ENCODE results near the gene PAX5. TPM values are rescaled to one million over a fixed set of nuclear protein-coding genes. Genes with fewer than 3 reads are reported as not detected.

PAX5 gene
- total and polyA plus RNA-seq, 2 donors (not counting 1 experiment from before 2014, with no cell fraction given): not detected

DNA sequence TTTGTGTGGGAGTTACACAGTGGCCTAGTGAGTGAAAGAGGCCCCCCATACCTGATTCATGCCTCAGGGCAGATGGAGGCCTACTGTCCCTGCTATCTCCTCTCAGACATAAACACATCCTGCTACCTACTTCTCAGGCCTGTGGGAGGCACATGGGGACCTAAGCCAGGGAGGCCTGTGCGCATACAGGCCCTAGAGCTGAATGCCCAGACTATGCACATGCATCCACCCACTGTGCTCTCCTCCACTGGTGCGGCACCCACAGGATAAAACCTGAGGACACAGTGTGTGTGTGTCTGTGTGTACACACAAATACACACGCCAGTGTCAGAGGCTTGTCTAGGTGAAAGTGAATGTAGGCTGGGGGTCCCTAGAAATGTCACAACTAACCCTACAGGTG, 1.4 kb downstream of the PAX5 start:
- Histone ChIP-seq H3K4me2 (ENCODE audit: extremely low read depth, insufficient read depth, low read length) (no peak overlapping the region), H3K4me3 (replicated peaks in 1 of 4; ENCODE audit: control extremely low read depth in 1 of 4, insufficient read depth in 1 of 4, low read depth in 3 of 4, low read length in 4 of 4) (no peak overlapping the region), H2AFZ (ENCODE audit: low read length) (no peak overlapping the region), H3K36me3 (ENCODE audit: control insufficient read depth, insufficient read depth, low read length) (no peaks in the 10 kb centered on the region), H3K9ac (ENCODE audit: insufficient read depth, low read length) (no peak overlapping the region), H3K27me3 (ENCODE audit: control insufficient read depth, insufficient read depth, low read length) (peaks cover 99% of the 10 kb centered on the region), H4K20me1 (ENCODE audit: control insufficient read depth, extremely low read depth, insufficient read depth, low read length) (no peaks in the 10 kb centered on the region), H3K27ac (ENCODE audit: insufficient read depth, low read length) (no peak overlapping the region), H3K4me1 (ENCODE audit: control insufficient read depth, extremely low read depth, insufficient read depth, low read length) (no peaks in the 10 kb centered on the region), H3K79me2 (ENCODE audit: control insufficient read depth, insufficient read depth, low read length) (no peaks in the 10 kb centered on the region), H3K9me3 (ENCODE audit: control insufficient read depth, insufficient read depth, low read depth, low read length) (no peaks in the 10 kb centered on the region)
- TF ChIP-seq, protein P1, sequence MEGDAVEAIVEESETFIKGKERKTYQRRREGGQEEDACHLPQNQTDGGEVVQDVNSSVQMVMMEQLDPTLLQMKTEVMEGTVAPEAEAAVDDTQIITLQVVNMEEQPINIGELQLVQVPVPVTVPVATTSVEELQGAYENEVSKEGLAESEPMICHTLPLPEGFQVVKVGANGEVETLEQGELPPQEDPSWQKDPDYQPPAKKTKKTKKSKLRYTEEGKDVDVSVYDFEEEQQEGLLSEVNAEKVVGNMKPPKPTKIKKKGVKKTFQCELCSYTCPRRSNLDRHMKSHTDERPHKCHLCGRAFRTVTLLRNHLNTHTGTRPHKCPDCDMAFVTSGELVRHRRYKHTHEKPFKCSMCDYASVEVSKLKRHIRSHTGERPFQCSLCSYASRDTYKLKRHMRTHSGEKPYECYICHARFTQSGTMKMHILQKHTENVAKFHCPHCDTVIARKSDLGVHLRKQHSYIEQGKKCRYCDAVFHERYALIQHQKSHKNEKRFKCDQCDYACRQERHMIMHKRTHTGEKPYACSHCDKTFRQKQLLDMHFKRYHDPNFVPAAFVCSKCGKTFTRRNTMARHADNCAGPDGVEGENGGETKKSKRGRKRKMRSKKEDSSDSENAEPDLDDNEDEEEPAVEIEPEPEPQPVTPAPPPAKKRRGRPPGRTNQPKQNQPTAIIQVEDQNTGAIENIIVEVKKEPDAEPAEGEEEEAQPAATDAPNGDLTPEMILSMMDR (conservative IDR thresholded peaks at IDR 0.05 in 1 of 2, IDR thresholded peaks at IDR 0.05 in 1 of 2; ENCODE audit: low read depth in 1 of 2, low read length in 2 of 2): no peak
- TF ChIP-seq EZH2 (IDR thresholded peaks at IDR 0.05; ENCODE audit: low read length, missing control alignments): no peak
- DNase-seq (ENCODE audit: low read depth in 2 of 2): no peak

DNA sequence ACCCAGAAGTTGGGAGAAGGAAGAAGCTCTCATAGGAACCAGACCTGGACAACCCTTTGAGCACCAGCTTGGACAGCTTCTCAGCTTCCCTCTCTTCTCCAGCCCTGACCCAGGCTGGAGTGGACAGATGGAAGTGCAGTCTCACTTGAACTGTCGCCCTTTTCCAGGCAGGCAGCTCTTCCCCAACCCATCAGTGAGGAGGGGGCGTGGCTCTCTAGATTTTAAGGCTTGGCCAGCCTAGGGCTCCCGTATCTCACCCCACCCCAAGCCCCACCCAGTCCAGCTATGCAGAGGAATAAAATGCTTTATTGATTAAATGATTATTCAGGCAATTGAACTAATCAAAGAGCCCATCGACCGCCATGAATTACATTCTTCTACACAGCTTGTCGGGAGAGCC, 2.2 kb downstream of the PAX5 start:
- TF ChIP-seq, protein P1 (conservative IDR thresholded peaks at IDR 0.05 in 1 of 2, IDR thresholded peaks at IDR 0.05 in 1 of 2; ENCODE audit: low read depth in 1 of 2, low read length in 2 of 2): no peak
- no peak for TF ChIP-seq EZH2 (IDR thresholded peaks at IDR 0.05; ENCODE audit: low read length, missing control alignments)
- Histone ChIP-seq H3K9me3 (ENCODE audit: control insufficient read depth, insufficient read depth, low read depth, low read length) (no peaks in the 10 kb centered on the region), H3K4me2 (ENCODE audit: extremely low read depth, insufficient read depth, low read length) (no peak overlapping the region), H3K4me1 (ENCODE audit: control insufficient read depth, extremely low read depth, insufficient read depth, low read length) (no peaks in the 10 kb centered on the region), H3K79me2 (ENCODE audit: control insufficient read depth, insufficient read depth, low read length) (no peaks in the 10 kb centered on the region), H3K27me3 (ENCODE audit: control insufficient read depth, insufficient read depth, low read length) (peaks cover 97% of the 10 kb centered on the region), H4K20me1 (ENCODE audit: control insufficient read depth, extremely low read depth, insufficient read depth, low read length) (no peaks in the 10 kb centered on the region), H3K36me3 (ENCODE audit: control insufficient read depth, insufficient read depth, low read length) (no peaks in the 10 kb centered on the region), H2AFZ (ENCODE audit: low read length) (no peak overlapping the region), H3K4me3 (replicated peaks in 1 of 4; ENCODE audit: control extremely low read depth in 1 of 4, insufficient read depth in 1 of 4, low read depth in 3 of 4, low read length in 4 of 4) (no peak overlapping the region), H3K9ac (ENCODE audit: insufficient read depth, low read length) (no peak overlapping the region), H3K27ac (ENCODE audit: insufficient read depth, low read length) (no peak overlapping the region)
- no peak for DNase-seq (ENCODE audit: low read depth in 2 of 2)

DNA sequence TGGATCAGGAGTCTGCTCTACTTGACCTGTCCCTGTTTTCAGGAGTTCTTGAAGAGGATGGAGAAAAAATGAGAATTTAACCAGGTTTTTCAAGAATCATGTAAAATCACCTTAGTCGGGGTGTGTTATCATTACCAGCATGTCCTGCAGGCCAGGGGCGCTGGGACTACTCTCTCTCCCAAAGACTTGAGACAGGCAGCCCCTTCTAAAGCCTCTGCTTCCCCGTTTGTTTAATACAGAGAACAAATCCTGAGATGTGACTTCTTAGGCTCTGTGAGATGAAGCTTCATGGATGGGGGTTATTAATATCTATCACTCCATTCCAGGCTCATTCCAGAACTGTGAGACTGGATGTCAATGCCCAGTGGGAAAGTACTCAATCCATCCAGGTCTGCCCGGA, 3.0 kb downstream of the PAX5 start:
- Histone ChIP-seq H3K4me1 (ENCODE audit: control insufficient read depth, extremely low read depth, insufficient read depth, low read length) (no peaks in the 10 kb centered on the region), H3K4me2 (ENCODE audit: extremely low read depth, insufficient read depth, low read length) (no peak overlapping the region), H2AFZ (ENCODE audit: low read length) (no peak overlapping the region), H3K9me3 (ENCODE audit: control insufficient read depth, insufficient read depth, low read depth, low read length) (no peaks in the 10 kb centered on the region), H3K27me3 (ENCODE audit: control insufficient read depth, insufficient read depth, low read length) (peaks cover 97% of the 10 kb centered on the region), H3K36me3 (ENCODE audit: control insufficient read depth, insufficient read depth, low read length) (no peaks in the 10 kb centered on the region), H3K9ac (ENCODE audit: insufficient read depth, low read length) (no peak overlapping the region), H3K27ac (ENCODE audit: insufficient read depth, low read length) (no peak overlapping the region), H4K20me1 (ENCODE audit: control insufficient read depth, extremely low read depth, insufficient read depth, low read length) (no peaks in the 10 kb centered on the region), H3K4me3 (replicated peaks in 1 of 4; ENCODE audit: control extremely low read depth in 1 of 4, insufficient read depth in 1 of 4, low read depth in 3 of 4, low read length in 4 of 4) (no peak overlapping the region), H3K79me2 (ENCODE audit: control insufficient read depth, insufficient read depth, low read length) (no peaks in the 10 kb centered on the region)
- no peak for DNase-seq (ENCODE audit: low read depth in 2 of 2)
- TF ChIP-seq, protein P1 (conservative IDR thresholded peaks at IDR 0.05 in 1 of 2, IDR thresholded peaks at IDR 0.05 in 1 of 2; ENCODE audit: low read depth in 1 of 2, low read length in 2 of 2): no peak
- no peak for TF ChIP-seq EZH2 (IDR thresholded peaks at IDR 0.05; ENCODE audit: low read length, missing control alignments)
